H1 (cell line): ENCODE results near the gene C5. TPM values are rescaled to one million over a fixed set of nuclear protein-coding genes. Genes with fewer than 3 reads are reported as not detected.

Experiments
- RFX5 ChIP-seq: IDR thresholded peaks from 2 replicates; pipeline ENCODE4 v1.6.1; 2011; ENCODE audit warnings: low read depth, low read length, improper control_type of control experiment, borderline replicate concordance
- polyA plus RNA-seq, 7 experiments: library from polyadenylated mRNA; depleted of rRNA in 3 of 7; stranded (reverse) in 5 of 7; unstranded in 2 of 7; fragments of >200 nt in 5 of 7; fragments of 200-250 nt in 2 of 7; gene quantifications; 1 replicate in 5 of 7; 2 replicates in 1 of 7; 4 replicates in 1 of 7; pipeline versions ENCODE4 v1.2.1 to v1.2.3, GENCODE V29; 2011 to 2013; ENCODE audit warnings: missing spikeins in 2 of 7, mixed read lengths in 2 of 7
- total RNA-seq: library from RNA; stranded (reverse); fragmentation: NEBNext Ultra II Directional; extraction: Animal tissue kit (Norgen Biotek cat#: 25700); gene quantifications from 2 replicates; pipeline ENCODE4 v1.2.1, GENCODE V29; 2021

C5 gene
- total and polyA plus RNA-seq, 2 of the 8 experiments (the other 6 are each of a cell fraction or from before 2014, with no cell fraction given): 0.24 to 0.35 TPM

DNA sequence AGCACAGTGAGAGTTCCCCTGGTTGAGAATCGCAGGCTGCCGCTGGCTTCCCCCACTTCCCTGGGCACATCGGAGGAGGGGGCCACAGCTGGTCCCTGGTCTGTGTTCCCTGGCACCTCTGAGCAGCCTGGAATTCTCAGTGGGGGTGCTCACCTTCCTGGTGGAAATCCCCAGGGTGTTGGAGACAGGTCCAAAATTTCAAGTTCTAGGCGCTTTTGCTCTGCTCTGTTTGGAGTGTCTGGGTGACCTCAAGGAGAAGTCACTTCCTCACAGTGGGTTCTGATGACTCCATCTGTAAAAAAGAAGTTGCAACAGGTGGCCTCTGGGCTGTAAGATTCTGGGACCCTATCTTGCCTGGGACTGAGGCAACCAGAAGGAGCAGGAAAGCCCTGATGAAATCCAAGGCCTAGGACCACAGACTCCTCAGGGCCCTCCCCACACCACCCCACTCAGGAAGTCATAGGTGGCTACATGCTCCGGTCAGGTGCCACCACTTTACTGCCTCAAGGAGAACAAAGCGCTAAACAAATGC lies 123.6 kb downstream of the C5 start, which contains the start of gene TRAF1 (continued):
- TF ChIP-seq RFX5: no peak
- TF ChIP-seq, all 59 proteins: peak for 0
